Gastroesophageal sphincter (tissue), 4 donors: ENCODE measurements around the gene FNDC10. TPM values are rescaled to one million over a fixed set of nuclear protein-coding genes. Genes with fewer than 3 reads are reported as not detected.
"Not testable (repeated sequence)": the region's sequence is repeated elsewhere in the genome, so short reads cannot be mapped to it uniquely, and the experiment has no call there.

Experiments used
- ATAC-seq: fragments of 150-250 bp; one replicate; pipeline ENCODE4 v1.9.1; 2016; ENCODE audit warnings: mild to moderate bottlenecking, moderate library complexity
- H3K27ac ChIP-seq, 4 donors: fragments of 200-600 bp; sonication (generic) in 3 of 4; 1 replicate in 3 of 4; 2 replicates in 1 of 4; pipeline ENCODE4 v1.5.1; 2016 to 2019
- H3K27me3 ChIP-seq: fragments of 200-600 bp; sonication (generic); one replicate; pipeline ENCODE4 v1.5.1; 2019
- H3K36me3 ChIP-seq, 2 donors: fragments of 200-600 bp; sonication (generic); one replicate each; pipeline ENCODE4 v1.5.1; 2019; ENCODE audit warnings: control low read depth in 1 of 2
- H3K4me1 ChIP-seq, 3 donors: fragments of 200-600 bp; sonication (generic); 1 replicate in 2 of 3; 2 replicates in 1 of 3; pipeline ENCODE4 v1.5.1; 2016 to 2019; ENCODE audit warnings: control low read depth in 2 of 3
- H3K4me3 ChIP-seq, 2 donors: fragments of 200-600 bp; sonication (generic); one replicate each; pipeline ENCODE4 v1.5.1; 2019; ENCODE audit warnings: mild to moderate bottlenecking in 1 of 2, moderate library complexity in 1 of 2
- H3K9me3 ChIP-seq, 3 donors: fragments of 200-600 bp; sonication (generic); one replicate each; pipeline ENCODE4 v1.5.1; 2017 to 2019; ENCODE audit warnings: control low read depth in 2 of 3
- EP300 ChIP-seq: sonication (generic); formaldehyde crosslinking; IDR thresholded peaks from one replicate; pipeline ENCODE4 v1.6.1; 2017; ENCODE audit warnings: antibody characterized with exemption, mild to moderate bottlenecking
- POLR2A ChIP-seq, 2 donors: fragments of 450-650 bp; IDR thresholded peaks; one replicate each; pipeline ENCODE4 v1.6.1; 2017; ENCODE audit warnings: antibody characterized with exemption in 2 of 2, mild to moderate bottlenecking in 2 of 2, moderate library complexity in 1 of 2
- POLR2AphosphoS5 ChIP-seq: sonication (generic); formaldehyde crosslinking; IDR thresholded peaks from one replicate; pipeline ENCODE4 v1.6.1; 2017; ENCODE audit warnings: antibody characterized with exemption
- WGBS, 2 donors: methylation state at CpG; one replicate each; pipeline ENCODE4 v1.1.5; 2018; ENCODE audit warnings: low coverage in 1 of 2; 5-methylcytosine and 5-hydroxymethylcytosine counted together
- total RNA-seq, 4 donors: library from RNA; depleted of rRNA; stranded (reverse); fragments of >200 nt; gene quantifications; one replicate each; pipeline ENCODE4 v1.1.0, GENCODE V29; 2016
- TF ChIP-seq, protein P1 (sequence below), 4 experiments: fragments of 200-600 bp in 2 of 4; fragments of 450-650 bp in 2 of 4; sonication (generic) in 1 of 4; IDR thresholded peaks; one replicate each; pipeline ENCODE4 v1.5.1; 2017 to 2019; ENCODE audit warnings: antibody characterized with exemption in 4 of 4, mild to moderate bottlenecking in 2 of 4, moderate library complexity in 2 of 4

The FNDC10 gene
- total RNA-seq, 4 donors from 2014 or later = 0.54 TPM; not detected in 2

DNA sequence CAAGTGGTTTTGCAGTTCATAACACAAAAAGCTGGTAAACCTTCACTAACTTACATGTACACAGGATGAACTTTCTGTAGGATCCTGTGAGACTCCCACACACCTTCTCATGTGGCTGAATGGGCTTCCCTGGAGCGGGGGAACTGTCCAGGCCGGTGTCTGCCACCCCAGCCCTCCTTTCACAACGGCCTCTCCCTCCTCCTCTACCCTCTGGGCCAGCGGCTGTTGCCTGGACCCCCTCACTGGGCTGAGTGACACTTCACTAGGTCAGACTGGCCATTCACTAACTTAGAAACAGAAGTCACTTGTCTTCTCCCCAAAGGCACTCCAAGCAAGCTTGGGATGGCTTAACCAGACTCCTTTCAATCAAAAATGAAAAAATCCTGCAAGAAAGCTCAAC, 41.3 kb downstream of the FNDC10 start:
- Histone ChIP-seq H3K27ac (no peak overlapping the region), H3K4me1 (peaks cover 0 to 10% (median 5%) of the 10 kb centered on the region in 3 donors), H3K27me3 (no peaks in the 10 kb centered on the region), H3K36me3 (peaks cover 0 to 49% of the 10 kb centered on the region in 2 donors), H3K9me3 (no peaks in the 10 kb centered on the region), H3K4me3 (no peak overlapping the region)
- TF ChIP-seq POLR2A (IDR thresholded peaks at IDR 0.05) (no peak), EP300 (no peak), POLR2AphosphoS5 (no peak)
- TF ChIP-seq, protein P1, sequence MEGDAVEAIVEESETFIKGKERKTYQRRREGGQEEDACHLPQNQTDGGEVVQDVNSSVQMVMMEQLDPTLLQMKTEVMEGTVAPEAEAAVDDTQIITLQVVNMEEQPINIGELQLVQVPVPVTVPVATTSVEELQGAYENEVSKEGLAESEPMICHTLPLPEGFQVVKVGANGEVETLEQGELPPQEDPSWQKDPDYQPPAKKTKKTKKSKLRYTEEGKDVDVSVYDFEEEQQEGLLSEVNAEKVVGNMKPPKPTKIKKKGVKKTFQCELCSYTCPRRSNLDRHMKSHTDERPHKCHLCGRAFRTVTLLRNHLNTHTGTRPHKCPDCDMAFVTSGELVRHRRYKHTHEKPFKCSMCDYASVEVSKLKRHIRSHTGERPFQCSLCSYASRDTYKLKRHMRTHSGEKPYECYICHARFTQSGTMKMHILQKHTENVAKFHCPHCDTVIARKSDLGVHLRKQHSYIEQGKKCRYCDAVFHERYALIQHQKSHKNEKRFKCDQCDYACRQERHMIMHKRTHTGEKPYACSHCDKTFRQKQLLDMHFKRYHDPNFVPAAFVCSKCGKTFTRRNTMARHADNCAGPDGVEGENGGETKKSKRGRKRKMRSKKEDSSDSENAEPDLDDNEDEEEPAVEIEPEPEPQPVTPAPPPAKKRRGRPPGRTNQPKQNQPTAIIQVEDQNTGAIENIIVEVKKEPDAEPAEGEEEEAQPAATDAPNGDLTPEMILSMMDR (IDR thresholded peaks at IDR 0.05) = no peak
- ATAC-seq = no peak
- whole genome bisulfite sequencing, 2 donors = no CpG with 5 or more reads among the region's 4 CpGs

DNA sequence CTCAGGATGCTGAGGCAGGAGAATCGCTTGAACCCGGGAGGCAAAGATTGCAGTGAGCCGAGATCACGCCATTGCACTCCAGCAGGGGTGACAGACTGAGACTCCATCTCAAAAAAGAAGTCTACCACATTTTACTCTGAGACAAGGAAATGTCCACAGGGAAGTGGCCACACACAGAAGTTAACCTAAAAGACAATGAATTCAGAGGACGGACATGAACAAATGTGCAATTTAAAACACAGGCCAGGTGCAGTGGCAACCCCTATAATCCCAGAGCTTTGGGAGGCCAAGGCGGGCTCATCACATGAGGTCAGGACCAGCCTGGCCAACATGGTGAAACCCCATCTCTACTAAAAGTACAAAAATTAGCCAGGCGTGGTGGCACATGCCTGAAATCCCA, 42.2 kb downstream of the FNDC10 start:
- not testable (repeated sequence) for H3K27ac ChIP-seq, H3K9me3 ChIP-seq, H3K4me3 ChIP-seq, H3K4me1 ChIP-seq, H3K27me3 ChIP-seq, ATAC-seq
- WGBS, 2 donors = 80 to 93% methylated on average over 2 to 7 of the region's 7 CpGs
- H3K36me3 ChIP-seq = peaks cover 0 to 40% of the 10 kb centered on the region in 2 donors

DNA sequence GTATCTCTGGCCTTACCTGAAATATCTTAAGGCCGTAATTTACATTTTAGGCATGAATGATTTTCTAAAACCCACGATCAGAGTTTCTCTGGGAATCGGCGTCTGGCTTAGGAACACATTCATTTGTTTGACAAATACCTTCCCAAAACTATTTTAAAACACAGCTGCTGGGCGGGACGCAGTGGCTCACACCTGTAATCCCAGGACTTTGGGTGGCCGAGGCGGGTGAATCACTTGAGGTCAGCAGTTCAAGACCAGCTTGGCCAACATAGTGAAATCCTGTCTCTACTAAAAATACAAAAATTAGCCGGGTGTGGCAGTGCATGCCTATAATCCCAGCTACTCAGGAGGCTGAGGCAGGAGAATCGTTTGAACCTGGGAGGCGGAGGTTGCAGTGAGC, 43.0 kb downstream of the FNDC10 start:
- H3K9me3 ChIP-seq, ATAC-seq, H3K4me1 ChIP-seq, H3K4me3 ChIP-seq, H3K27ac ChIP-seq, H3K27me3 ChIP-seq: not testable (repeated sequence)
- WGBS, 2 donors = 84 to 85% methylated on average over 11 of the region's 11 CpGs
- peaks cover 0 to 33% of the 10 kb centered on the region in 2 donors for H3K36me3 ChIP-seq

DNA sequence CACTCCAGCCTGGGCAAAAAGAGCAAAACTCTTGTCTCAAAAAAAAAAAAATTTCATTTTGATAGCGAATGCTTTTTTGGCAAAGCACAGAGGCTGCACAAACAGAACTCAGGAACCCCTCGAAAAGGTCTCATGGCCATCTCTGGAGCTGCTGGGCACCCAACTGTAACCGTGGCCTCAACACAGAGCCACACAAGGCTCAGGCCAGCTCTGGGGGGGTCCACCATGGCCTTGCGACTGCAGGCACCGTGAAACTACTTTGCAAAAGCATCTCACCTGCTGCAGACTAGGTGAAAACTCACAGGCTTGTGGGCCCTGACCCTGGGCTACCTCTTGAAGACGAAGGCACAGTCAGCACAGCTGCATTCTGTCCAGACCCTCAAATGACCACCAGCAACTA, 43.4 kb downstream of the FNDC10 start:
- H3K4me3 ChIP-seq = no peak overlapping the region
- WGBS, 2 donors = 75 to 80% methylated on average over 1 to 2 of the region's 6 CpGs
- peaks cover 0 to 10% (median 5%) of the 10 kb centered on the region in 3 donors for H3K4me1 ChIP-seq
- peaks cover 0 to 28% of the 10 kb centered on the region in 2 donors for H3K36me3 ChIP-seq
- no peaks in the 10 kb centered on the region for H3K9me3 ChIP-seq
- H3K27ac ChIP-seq = no peak overlapping the region
- no peaks in the 10 kb centered on the region for H3K27me3 ChIP-seq
- TF ChIP-seq, protein P1 (IDR thresholded peaks at IDR 0.05) = no peak
- TF ChIP-seq POLR2A (IDR thresholded peaks at IDR 0.05) (no peak), POLR2AphosphoS5 (no peak), EP300 (no peak)
- no peak for ATAC-seq

DNA sequence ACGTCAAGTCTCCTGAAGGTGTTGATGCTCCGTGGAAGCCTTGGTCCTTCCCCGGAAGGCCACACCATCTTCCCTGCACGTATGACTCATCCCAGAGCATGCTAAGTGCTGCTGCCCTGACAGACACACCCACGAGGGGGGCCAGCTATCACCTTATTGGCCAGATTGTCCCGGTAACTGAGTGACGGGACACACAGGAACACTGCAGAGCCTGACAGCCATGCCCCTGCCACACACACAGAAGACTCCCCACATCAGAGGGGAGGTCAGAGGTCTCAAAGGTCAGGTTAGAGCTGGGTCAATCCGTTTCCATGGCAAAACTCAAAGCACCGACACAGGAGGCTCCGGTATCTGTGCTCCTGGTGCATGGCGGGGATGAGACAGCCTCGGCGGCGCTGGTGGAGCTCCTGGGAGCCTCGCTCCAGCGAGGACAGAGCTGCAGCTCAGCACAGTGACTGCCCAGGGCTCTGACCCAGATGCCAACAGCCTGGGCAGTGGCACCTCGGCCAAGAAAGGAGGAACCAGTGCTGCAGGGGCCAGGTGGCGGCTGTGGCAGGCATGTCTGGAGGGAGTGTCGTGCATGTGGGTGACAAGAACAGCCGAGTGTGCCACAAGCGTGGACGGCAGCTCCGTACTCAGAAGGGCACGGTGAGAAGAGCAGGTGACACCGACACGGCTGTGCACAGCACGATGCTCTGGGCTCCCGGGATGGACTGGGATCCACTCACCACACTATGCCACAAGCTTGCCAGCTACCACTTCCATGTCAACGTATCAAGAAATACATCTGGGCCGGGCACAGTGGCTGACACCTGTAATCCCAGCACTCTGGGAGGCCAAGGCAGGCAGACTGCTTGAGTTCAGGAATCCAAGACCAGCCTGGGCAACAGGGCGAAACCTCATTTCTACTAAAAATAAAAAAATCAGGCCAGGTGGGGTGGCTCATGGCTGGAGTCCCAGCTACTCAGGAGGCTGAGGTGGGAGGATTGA, 44.7 kb downstream of the FNDC10 start:
- Histone ChIP-seq H3K9me3 (no peaks in the 10 kb centered on the region), H3K27me3 (no peaks in the 10 kb centered on the region), H3K4me3 (no peak overlapping the region), H3K4me1 (peaks cover 0 to 22% (median 5%) of the 10 kb centered on the region in 3 donors), H3K36me3 (peaks cover 0 to 16% of the 10 kb centered on the region in 2 donors), H3K27ac (peak overlapping the region in 2 of 4 donors; percentile 17 to 32)
- ATAC-seq = peak; percentile 37
- 75 to 88% methylated on average over 2 to 15 of the region's 31 CpGs for WGBS, 2 donors
- no peak for TF ChIP-seq POLR2AphosphoS5
- no peak for TF ChIP-seq POLR2A (IDR thresholded peaks at IDR 0.05)
- no peak for TF ChIP-seq EP300
- TF ChIP-seq, protein P1 (IDR thresholded peaks at IDR 0.05) = no peak

DNA sequence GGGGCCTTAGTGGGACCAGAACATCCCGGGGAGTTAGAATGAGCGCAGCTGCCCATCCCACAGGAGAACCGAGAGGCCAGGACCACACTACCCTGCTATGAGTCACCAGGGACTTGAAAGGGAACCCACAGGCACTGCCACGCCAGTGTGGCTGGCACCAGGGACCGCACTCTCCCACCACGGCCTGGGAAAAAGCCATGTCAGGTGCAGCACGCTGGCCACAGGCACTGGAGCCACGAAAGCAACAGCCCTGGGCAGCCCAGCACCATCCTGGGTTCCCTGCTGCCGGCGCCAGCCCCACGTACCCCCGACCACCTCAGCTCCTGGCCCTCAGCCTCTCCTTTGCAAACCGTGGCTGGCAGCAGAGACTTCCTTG, 45.4 kb downstream of the FNDC10 start:
- H3K27ac ChIP-seq = peak overlapping the region in 2 of 4 donors; percentile 17 to 32
- no peak for TF ChIP-seq POLR2A (IDR thresholded peaks at IDR 0.05)
- no peak for TF ChIP-seq POLR2AphosphoS5
- no peak for TF ChIP-seq EP300
- TF ChIP-seq, protein P1 (IDR thresholded peaks at IDR 0.05) = no peak
- H3K9me3 ChIP-seq = no peaks in the 10 kb centered on the region
- peaks cover 0 to 27% (median 5%) of the 10 kb centered on the region in 3 donors for H3K4me1 ChIP-seq
- no peaks in the 10 kb centered on the region for H3K27me3 ChIP-seq
- no peak overlapping the region for H3K4me3 ChIP-seq
- ATAC-seq = no peak
- H3K36me3 ChIP-seq = peaks cover 0 to 9% of the 10 kb centered on the region in 2 donors
- 70% methylated on average over 2 of the region's 13 CpGs; no CpG with 5 or more reads in 1 of the 2 donors for WGBS, 2 donors
